GM23338 (cell line): ENCODE data around the gene PKNOX2. TPM values are rescaled to one million over a fixed set of nuclear protein-coding genes. Genes with fewer than 3 reads are reported as not detected.

Experiments used
- ATAC-seq: fragments of 200-7000 bp; cut with Tn5 transposase; 3 replicates; pipeline ENCODE4 v1.9.1; 2020
- DNase-seq: peaks from one replicate; pipeline ENCODE4 v3.0.0-alpha.2; 2015; ENCODE audit warnings: low spot score
- H2AFZ ChIP-seq: fragments of 200-600 bp; sonication (generic); 2 replicates; pipeline ENCODE4 v1.8.0; 2016; ENCODE audit warnings: antibody characterized with exemption, mild to moderate bottlenecking, moderate library complexity
- H3F3A ChIP-seq: fragments of 200-600 bp; sonication (generic); replicated peaks from 2 replicates; pipeline ENCODE4 v1.8.0; 2017; ENCODE audit warnings: antibody characterized with exemption, mixed run types, low read depth
- H3K27ac ChIP-seq: fragments of 200-600 bp; sonication (generic); 2 replicates; pipeline ENCODE4 v1.6.1; 2016; ENCODE audit warnings: low read depth
- H3K27me3 ChIP-seq: fragments of 200-600 bp; sonication (generic); 2 replicates; pipeline ENCODE4 v1.8.0; 2016; ENCODE audit warnings: mild to moderate bottlenecking, mixed run types, moderate library complexity; ENCODE audit not compliant: insufficient read depth
- H3K36me3 ChIP-seq: fragments of 200-600 bp; sonication (generic); 2 replicates; pipeline ENCODE4 v1.8.0; 2016; ENCODE audit warnings: mild to moderate bottlenecking; ENCODE audit not compliant: insufficient read depth
- H3K4me1 ChIP-seq: fragments of 200-600 bp; sonication (generic); 2 replicates; pipeline ENCODE4 v1.8.0; 2016; ENCODE audit warnings: mild to moderate bottlenecking, moderate library complexity; ENCODE audit not compliant: insufficient read depth
- H3K4me2 ChIP-seq: fragments of 200-600 bp; sonication (generic); 2 replicates; pipeline ENCODE4 v1.7.1; 2017; ENCODE audit warnings: mixed run types
- H3K4me3 ChIP-seq: fragments of 200-600 bp; sonication (generic); 2 replicates; pipeline ENCODE4 v1.6.1; 2016; ENCODE audit warnings: mixed run types
- H3K79me2 ChIP-seq: fragments of 200-600 bp; sonication (generic); replicated peaks from 2 replicates; pipeline ENCODE4 v1.8.0; 2017; ENCODE audit warnings: mild to moderate bottlenecking; ENCODE audit not compliant: insufficient read depth
- H3K9me2 ChIP-seq: fragments of 200-600 bp; sonication (generic); 2 replicates; pipeline ENCODE4 v1.8.0; 2017; ENCODE audit not compliant: insufficient read depth
- H4K20me1 ChIP-seq: fragments of 200-600 bp; sonication (generic); replicated peaks from 2 replicates; pipeline ENCODE4 v1.8.0; 2017; ENCODE audit warnings: mild to moderate bottlenecking; ENCODE audit not compliant: insufficient read depth
- H3K27ac Mint-ChIP-seq: 2 replicates; pipeline ENCODE4 v1.8.0; 2020; ENCODE audit warnings: inconsistent platforms, mild to moderate bottlenecking, moderate library complexity, mixed read lengths
- H3K27me3 Mint-ChIP-seq: 3 replicates; pipeline ENCODE4 v1.8.0; 2022; ENCODE audit warnings: low read depth, mild to moderate bottlenecking, moderate library complexity, mixed read lengths, inconsistent platforms; ENCODE audit not compliant: insufficient read depth, poor library complexity
- H3K36me3 Mint-ChIP-seq: 3 replicates; pipeline ENCODE4 v1.8.0; 2021; ENCODE audit warnings: low read depth, mild to moderate bottlenecking, inconsistent platforms, moderate library complexity, mixed read lengths
- H3K4me1 Mint-ChIP-seq: 3 replicates; pipeline ENCODE4 v1.8.0; 2020; ENCODE audit warnings: mild to moderate bottlenecking, inconsistent platforms, mixed read lengths
- H3K4me3 Mint-ChIP-seq: 3 replicates; pipeline ENCODE4 v1.8.0; 2021; ENCODE audit warnings: moderate library complexity, mild to moderate bottlenecking, inconsistent platforms, mixed read lengths
- H3K9me3 Mint-ChIP-seq: 3 replicates; pipeline ENCODE4 v1.8.0; 2020; ENCODE audit warnings: moderate library complexity, mild to moderate bottlenecking, inconsistent platforms, mixed read lengths
- CREB1 ChIP-seq: fragments of 250-450 bp; sonication (Bioruptor Pico); IDR thresholded peaks from 2 replicates; pipeline ENCODE4 v1.5.0; 2020; ENCODE audit warnings: low read depth, mild to moderate bottlenecking, moderate library complexity
- CTCF ChIP-seq, 2 experiments: fragments of 200-600 bp in 1 of 2; sonication (generic) in 1 of 2; conservative IDR thresholded peaks; 2 replicates each; pipeline versions ENCODE4 v1.5.1 to v1.6.1; 2016 to 2017; ENCODE audit warnings: antibody characterized with exemption in 2 of 2, low read depth in 2 of 2, mild to moderate bottlenecking in 2 of 2, moderate library complexity in 1 of 2
- ETS1 ChIP-seq: IDR thresholded peaks from 2 replicates; pipeline ENCODE4 v1.6.1; 2016; ENCODE audit warnings: antibody characterized with exemption
- EZH2 ChIP-seq: fragments of 200-600 bp; sonication (generic); IDR thresholded peaks from one replicate; pipeline ENCODE4 v1.8.0; 2017; ENCODE audit warnings: antibody characterized with exemption, mild to moderate bottlenecking, low read depth; ENCODE audit not compliant: unreplicated experiment
- JUNB ChIP-seq: IDR thresholded peaks from one replicate; pipeline ENCODE4 v1.6.1; 2016; ENCODE audit warnings: antibody characterized with exemption; ENCODE audit not compliant: unreplicated experiment
- POLR2AphosphoS5 ChIP-seq: IDR thresholded peaks from 2 replicates; pipeline ENCODE4 v1.6.1; 2016; ENCODE audit warnings: antibody characterized with exemption, low read depth
- REST ChIP-seq: IDR thresholded peaks from one replicate; pipeline ENCODE4 v1.6.1; 2018; ENCODE audit warnings: antibody characterized with exemption; ENCODE audit not compliant: unreplicated experiment
- STAT1 ChIP-seq: IDR thresholded peaks from one replicate; pipeline ENCODE4 v1.6.1; 2016; ENCODE audit warnings: antibody characterized with exemption; ENCODE audit not compliant: unreplicated experiment
- ZNF331 ChIP-seq: fragments of 250-450 bp; sonication (Bioruptor Pico); IDR thresholded peaks from 2 replicates; pipeline ENCODE4 v1.5.0; 2020; ENCODE audit warnings: low read depth, mild to moderate bottlenecking, moderate library complexity
- polyA plus RNA-seq: library from polyadenylated mRNA; unstranded; fragments of >200 nt; fragmentation: Nextera tagmentation; extraction: Ambion mirVana; gene quantifications from 2 replicates; pipeline ENCODE4 v1.2.1, GENCODE V29; 2016
- total RNA-seq: library from RNA; depleted of rRNA; stranded (reverse); fragments of >200 nt; shearing (Covaris generic); gene quantifications from 2 replicates; pipeline ENCODE4 v1.2.3, GENCODE V29; 2014

PKNOX2 gene
- total and polyA plus RNA-seq, 2 experiments from 2014 or later: 0.42 to 0.83 TPM

- no peaks in the 10 kb centered on the region for H3K79me2 ChIP-seq
- Mint-ChIP-seq H3K36me3 (no peaks in the 10 kb centered on the region), H3K4me3 (no peak overlapping the region), H3K27ac (no peak overlapping the region), H3K4me1 (peaks cover 36% of the 10 kb centered on the region), H3K27me3 (peaks cover 24% of the 10 kb centered on the region), H3K9me3 (no peaks in the 10 kb centered on the region)
- TF ChIP-seq JUNB (no peak), ZNF331 (CRISPR knock-in tag) (no peak), ETS1 (no peak), EZH2 (no peak), CTCF (conservative IDR thresholded peaks at IDR 0.05; ENCODE audit: low read depth in 2 of 2) (no peak), REST (no peak)
- ATAC-seq: peak; percentile 17
- peaks cover 17% of the 10 kb centered on the region for H3K4me1 ChIP-seq
- no peak overlapping the region for H3K4me3 ChIP-seq
- H3K36me3 ChIP-seq: no peaks in the 10 kb centered on the region
- H3F3A ChIP-seq: no peaks in the 10 kb centered on the region
- no peaks in the 10 kb centered on the region for H3K9me2 ChIP-seq
- no peak overlapping the region for H3K27ac ChIP-seq
- DNase-seq: peak; percentile 17
- H4K20me1 ChIP-seq: no peaks in the 10 kb centered on the region
- no peaks in the 10 kb centered on the region for H3K27me3 ChIP-seq
- H2AFZ ChIP-seq: 0 out of 2 replicates have a peak overlapping the region, but pooled peaks have one; percentile 38
- H3K4me2 ChIP-seq: 0 out of 2 replicates have a peak overlapping the region, but pooled peaks have one; percentile 41
Observed at GRCh38 chr11:125201525-125202141, 37.1 kb downstream of the PKNOX2 start.

- ATAC-seq (peak; percentile 15), DNase-seq (no peak)
- Mint-ChIP-seq H3K27ac (no peak overlapping the region), H3K27me3 (peaks cover 24% of the 10 kb centered on the region), H3K9me3 (no peaks in the 10 kb centered on the region), H3K4me1 (peaks cover 36% of the 10 kb centered on the region), H3K4me3 (no peak overlapping the region), H3K36me3 (no peaks in the 10 kb centered on the region)
- no peak overlapping the region for H3K27ac ChIP-seq
- H3F3A ChIP-seq: no peaks in the 10 kb centered on the region
- H4K20me1 ChIP-seq: no peaks in the 10 kb centered on the region
- peaks cover 5% of the 10 kb centered on the region; the same call in 1 of the 2 replicates for H3K27me3 ChIP-seq
- no peaks in the 10 kb centered on the region for H3K36me3 ChIP-seq
- H3K4me1 ChIP-seq: peaks cover 22% of the 10 kb centered on the region
- H2AFZ ChIP-seq: no peak overlapping the region
- H3K79me2 ChIP-seq: no peaks in the 10 kb centered on the region
- no peaks in the 10 kb centered on the region for H3K9me2 ChIP-seq
- no peak overlapping the region for H3K4me3 ChIP-seq
- H3K4me2 ChIP-seq: no peak overlapping the region
- TF ChIP-seq CREB1 (CRISPR knock-in tag) (no peak), JUNB (no peak), ZNF331 (CRISPR knock-in tag) (no peak), STAT1 (no peak), ETS1 (no peak), REST (no peak), POLR2AphosphoS5 (no peak), EZH2 (no peak)
Observed at GRCh38 chr11:125202362-125202880, 37.9 kb downstream of the PKNOX2 start.
